BLaER1 (cell line): ENCODE results near the gene NOVA2.

Experiments
- H3K27ac ChIP-seq: shearing (Covaris generic); formaldehyde crosslinking; 2 replicates; pipeline ENCODE4 v1.8.1; 2022
- H3K27me3 ChIP-seq: shearing (Covaris generic); formaldehyde crosslinking; 2 replicates; pipeline ENCODE4 v1.8.1; 2022
- H3K36me3 ChIP-seq: shearing (Covaris generic); formaldehyde crosslinking; 2 replicates; pipeline ENCODE4 v1.8.1; 2022
- H3K4me1 ChIP-seq: shearing (Covaris generic); formaldehyde crosslinking; 2 replicates; pipeline ENCODE4 v1.8.1; 2022
- H3K4me2 ChIP-seq: shearing (Covaris generic); formaldehyde crosslinking; 2 replicates; pipeline ENCODE4 v1.8.1; 2022
- H3K4me3 ChIP-seq: shearing (Covaris generic); formaldehyde crosslinking; 2 replicates; pipeline ENCODE4 v1.8.1; 2022
- H3K9ac ChIP-seq: shearing (Covaris generic); formaldehyde crosslinking; 2 replicates; pipeline ENCODE4 v1.8.1; 2022
- H3K9me3 ChIP-seq: shearing (Covaris generic); formaldehyde crosslinking; 2 replicates; pipeline ENCODE4 v1.8.1; 2022
- H4K20me1 ChIP-seq: shearing (Covaris generic); formaldehyde crosslinking; 2 replicates; pipeline ENCODE4 v1.8.1; 2022
- Cebpa-rat ChIP-seq: shearing (Covaris generic); IDR thresholded peaks from 2 replicates; pipeline ENCODE4 v1.8.1; 2022

The NOVA2 gene

GRCh38 chr19:46017095-46017429 lies 43.4 kb upstream of the NOVA2 start:
- Histone ChIP-seq H3K9me3 (no peaks in the 10 kb centered on the region), H3K9ac (no peak overlapping the region), H3K4me1 (peaks cover 41% of the 10 kb centered on the region), H3K4me3 (no peak overlapping the region), H4K20me1 (peaks cover 55% of the 10 kb centered on the region), H3K27ac (no peak overlapping the region), H3K27me3 (peaks cover 36% of the 10 kb centered on the region), H3K36me3 (peaks cover 21% of the 10 kb centered on the region), H3K4me2 (peak overlapping the region; percentile 59)
- TF ChIP-seq Cebpa-rat, result no peak

DNA sequence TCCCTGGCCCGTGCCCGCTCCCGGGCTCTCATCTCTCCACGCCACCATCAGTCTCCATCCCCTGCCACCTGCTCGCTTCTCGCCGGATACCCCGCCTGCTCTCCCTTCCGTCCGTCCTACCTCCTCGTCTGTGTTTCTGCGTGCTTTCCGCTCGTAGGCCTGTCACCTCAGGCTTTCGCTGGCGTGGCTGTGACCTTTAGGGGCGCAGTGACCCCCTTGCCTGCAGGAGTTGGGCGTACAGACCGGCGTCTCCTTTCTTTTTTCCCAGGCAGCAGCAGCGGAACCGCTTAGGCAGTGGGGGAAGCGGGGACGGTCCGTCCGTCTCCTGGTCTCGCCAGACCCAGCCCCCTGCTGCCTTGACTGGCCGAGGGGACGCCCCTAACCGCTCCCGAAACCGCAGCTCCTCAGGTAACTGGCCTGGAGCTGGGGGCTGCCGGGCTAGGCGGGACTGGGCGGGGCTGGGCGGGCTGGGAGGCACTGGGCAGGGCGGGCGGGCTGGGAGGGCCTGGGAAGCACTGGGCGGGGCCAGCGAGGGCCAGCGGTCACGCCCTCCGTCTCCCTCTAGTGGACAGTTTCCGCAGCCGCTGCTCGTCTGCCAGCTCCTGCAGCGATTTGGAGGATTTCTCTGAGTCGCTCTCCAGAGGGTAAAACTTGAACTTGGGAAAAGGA lies 42.9 kb upstream of the NOVA2 start:
- Histone ChIP-seq H3K36me3 (peaks cover 26% of the 10 kb centered on the region), H3K9ac (peak overlapping the region; percentile 57; the same call in 1 of the 2 replicates), H3K27me3 (peaks cover 36% of the 10 kb centered on the region), H3K4me1 (peaks cover 36% of the 10 kb centered on the region), H3K9me3 (no peaks in the 10 kb centered on the region), H4K20me1 (peaks cover 53% of the 10 kb centered on the region), H3K4me3 (peak overlapping the region; percentile 69), H3K27ac (no peak overlapping the region), H3K4me2 (peak overlapping the region; percentile 93)
- TF ChIP-seq Cebpa-rat, result no peak

- Histone ChIP-seq H3K9me3 (no peaks in the 10 kb centered on the region), H3K27ac (no peak overlapping the region), H4K20me1 (peaks cover 52% of the 10 kb centered on the region), H3K9ac (peak overlapping the region; percentile 57; the same call in 1 of the 2 replicates), H3K36me3 (peaks cover 28% of the 10 kb centered on the region), H3K4me3 (peak overlapping the region; percentile 69), H3K4me1 (peaks cover 31% of the 10 kb centered on the region), H3K27me3 (peaks cover 36% of the 10 kb centered on the region), H3K4me2 (peak overlapping the region; percentile 93)
- TF ChIP-seq Cebpa-rat, result no peak
Measured at GRCh38 chr19:46015687-46016425, 42.2 kb upstream of the NOVA2 start.

DNA sequence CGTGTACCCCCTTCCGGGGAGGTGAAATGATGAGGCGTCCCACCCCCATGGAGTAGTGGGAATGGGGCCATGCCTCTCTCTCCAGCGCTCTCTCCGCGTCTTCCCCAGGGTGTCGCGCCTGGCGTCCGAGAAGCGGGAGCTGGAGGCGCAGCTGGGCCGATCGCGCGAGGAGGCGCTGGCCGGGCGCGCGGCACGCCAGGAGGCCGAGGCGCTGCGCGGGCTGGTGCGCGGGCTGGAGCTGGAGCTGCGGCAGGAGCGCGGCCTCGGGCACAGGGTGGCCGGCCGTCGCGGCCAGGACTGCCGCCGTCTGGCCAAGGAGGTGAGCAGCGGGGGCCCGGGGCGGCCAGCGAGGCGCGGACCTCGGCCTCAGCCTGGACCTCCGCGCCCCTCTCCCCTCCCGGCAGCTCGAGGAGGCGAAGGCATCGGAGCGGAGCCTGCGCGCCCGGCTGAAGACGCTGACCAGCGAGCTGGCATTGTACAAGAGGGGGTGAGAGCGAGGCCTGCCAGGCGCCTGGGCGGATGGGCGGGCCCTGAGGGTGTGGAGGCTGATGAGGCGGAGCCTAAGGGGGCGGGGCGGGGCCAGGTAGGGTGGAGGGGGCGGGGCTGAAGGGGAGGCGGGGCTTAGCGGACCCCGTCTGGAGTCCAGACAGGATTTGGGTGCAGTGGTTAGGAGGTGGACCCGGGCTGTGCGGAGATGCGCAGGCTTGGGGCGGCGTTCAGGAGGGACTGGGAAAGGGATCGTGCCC lies 41.4 kb upstream of the NOVA2 start:
- peaks cover 56% of the 10 kb centered on the region for H4K20me1 ChIP-seq
- TF ChIP-seq Cebpa-rat, result no peak
- H3K9ac ChIP-seq, result no peak overlapping the region
- H3K9me3 ChIP-seq, result no peaks in the 10 kb centered on the region
- H3K27ac ChIP-seq, result no peak overlapping the region
- peaks cover 33% of the 10 kb centered on the region for H3K36me3 ChIP-seq
- peaks cover 31% of the 10 kb centered on the region for H3K4me1 ChIP-seq
- peak overlapping the region; percentile 69; the same call in 1 of the 2 replicates for H3K4me3 ChIP-seq
- peak overlapping the region; percentile 93 for H3K4me2 ChIP-seq
- H3K27me3 ChIP-seq, result peaks cover 36% of the 10 kb centered on the region

DNA sequence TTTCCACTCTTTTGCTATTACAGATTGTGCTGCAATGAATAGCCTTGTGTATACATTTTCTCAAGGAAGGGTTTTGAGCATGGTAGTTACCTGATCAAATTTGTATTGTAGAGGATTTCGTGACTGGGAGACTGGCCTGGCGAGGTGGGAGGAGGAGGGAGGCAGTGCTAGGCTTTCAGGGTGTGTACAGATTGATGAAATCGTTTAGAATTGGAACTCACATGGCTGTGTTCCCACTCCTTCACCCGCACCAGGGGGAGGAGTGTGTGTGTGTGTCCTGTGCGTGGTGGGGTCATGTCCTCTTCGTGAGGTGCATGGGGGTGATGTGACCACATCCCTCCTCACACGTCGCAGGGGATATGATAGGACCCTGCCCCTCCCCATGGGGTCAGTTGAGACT lies 40.9 kb upstream of the NOVA2 start:
- Histone ChIP-seq H3K9me3 (no peaks in the 10 kb centered on the region), H3K4me3 (no peak overlapping the region; the same call in 1 of the 2 replicates), H3K36me3 (peaks cover 35% of the 10 kb centered on the region), H3K4me1 (peaks cover 27% of the 10 kb centered on the region), H3K27me3 (peaks cover 36% of the 10 kb centered on the region), H3K9ac (no peak overlapping the region), H3K4me2 (peak overlapping the region; percentile 22; the same call in 1 of the 2 replicates), H3K27ac (no peak overlapping the region), H4K20me1 (peaks cover 58% of the 10 kb centered on the region)
- TF ChIP-seq Cebpa-rat, result no peak

DNA sequence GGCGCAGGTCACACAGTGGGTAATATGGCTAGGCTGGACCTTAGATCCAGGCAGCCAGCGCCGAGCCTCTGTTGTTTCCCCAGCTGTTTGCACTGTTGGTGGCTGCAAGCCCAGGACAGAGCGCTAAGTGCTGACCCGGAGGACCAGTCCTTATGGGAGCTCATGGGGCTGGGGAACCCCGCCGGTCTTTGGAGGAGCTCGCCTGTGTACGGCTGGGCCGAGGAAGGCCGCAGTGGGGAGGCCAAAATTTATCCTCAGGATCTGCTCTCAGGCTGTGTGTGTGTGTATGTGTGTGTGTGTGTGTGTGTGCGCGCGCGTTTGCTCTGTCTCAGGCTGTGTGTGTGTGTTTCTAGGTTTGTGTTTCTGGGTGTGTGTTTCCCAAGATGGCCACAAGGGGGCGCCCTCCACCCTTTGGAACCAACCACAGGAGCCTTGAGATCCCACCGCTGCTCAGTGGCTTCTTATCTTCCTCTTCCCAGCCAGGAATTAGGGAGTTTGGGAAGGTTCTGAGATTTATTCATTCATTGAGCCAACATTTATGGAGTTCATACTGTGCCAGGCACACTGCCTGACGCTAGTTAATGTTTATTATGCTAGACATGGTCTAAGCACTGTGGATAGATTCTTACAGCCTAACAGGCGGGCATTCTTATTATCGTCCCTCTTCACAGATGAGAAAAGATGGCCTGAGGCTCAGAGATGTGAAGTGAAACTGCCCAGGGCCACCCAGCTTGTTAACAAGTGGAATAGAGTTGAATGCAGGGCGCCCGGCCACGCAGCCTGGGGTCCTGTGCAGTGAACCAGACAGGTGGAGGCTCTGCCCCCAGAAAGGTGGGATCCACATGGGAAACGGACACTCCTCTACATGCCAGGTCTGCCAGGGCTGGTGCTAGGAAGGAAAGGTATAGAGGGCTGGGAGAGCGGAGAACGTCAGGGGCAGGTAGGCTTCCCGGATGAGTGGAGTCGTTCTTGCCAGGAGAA lies 36.2 kb upstream of the NOVA2 start:
- no peak overlapping the region for H3K4me3 ChIP-seq

DNA sequence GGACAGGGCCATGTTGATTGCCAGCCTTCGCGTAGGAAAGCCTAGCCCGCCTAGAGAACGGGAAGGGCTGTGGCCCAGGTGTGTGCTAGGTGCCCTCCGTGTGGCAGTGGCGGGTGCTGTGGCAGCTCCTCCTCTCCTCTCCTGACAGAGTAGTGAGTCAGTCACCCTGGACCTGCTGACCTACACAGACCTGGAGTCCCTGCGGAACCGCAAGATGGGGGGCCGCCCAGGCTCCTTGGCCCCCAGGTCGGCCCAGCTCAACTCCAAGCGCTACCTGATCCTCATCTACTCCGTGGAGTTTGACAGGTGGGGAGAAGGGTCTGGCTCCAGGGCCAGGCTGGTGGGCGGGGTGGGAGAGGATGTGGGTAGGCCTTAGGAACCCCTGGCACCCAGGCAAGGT lies 32.7 kb upstream of the NOVA2 start:
- Histone ChIP-seq H4K20me1 (peaks cover 32% of the 10 kb centered on the region), H3K36me3 (peaks cover 68% of the 10 kb centered on the region)

More for the DNA sequence above, 36.2 kb upstream of the NOVA2 start:
- Histone ChIP-seq H3K9ac (no peak overlapping the region), H3K27me3 (peaks cover 18% of the 10 kb centered on the region), H4K20me1 (peaks cover 37% of the 10 kb centered on the region), H3K9me3 (no peaks in the 10 kb centered on the region), H3K36me3 (peaks cover 53% of the 10 kb centered on the region), H3K27ac (no peak overlapping the region), H3K4me2 (no peak overlapping the region), H3K4me1 (peaks cover 2% of the 10 kb centered on the region; the same call in 1 of the 2 replicates)
- TF ChIP-seq Cebpa-rat, result no peak

DNA sequence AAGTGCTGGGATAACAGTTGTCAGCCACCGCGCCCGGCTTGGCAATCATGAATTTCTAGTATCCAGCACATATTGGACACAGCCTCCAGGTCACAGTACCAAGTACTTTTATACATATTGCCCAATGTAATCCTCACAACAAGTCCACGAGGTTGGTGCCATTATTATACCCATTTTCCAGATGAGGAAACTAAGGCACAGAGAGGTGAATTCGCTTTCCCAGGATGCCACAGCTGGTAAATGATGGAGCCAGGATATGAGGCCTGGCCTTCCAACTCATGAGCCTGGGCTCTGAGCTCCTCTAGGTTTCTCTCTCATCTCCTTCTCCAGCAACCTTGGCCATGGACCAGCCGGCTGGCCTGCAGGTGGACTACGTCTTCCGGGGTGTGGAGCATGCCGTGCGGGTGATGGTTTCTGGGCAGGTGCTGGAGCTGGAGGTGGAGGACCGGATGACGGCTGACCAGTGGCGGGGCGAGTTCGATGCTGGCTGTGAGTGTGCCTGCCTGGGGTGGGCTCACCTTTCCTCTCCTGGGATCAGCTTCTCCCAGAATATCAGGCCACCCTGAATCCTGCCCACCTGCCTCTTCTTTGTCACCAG lies 29.1 kb upstream of the NOVA2 start:
- no peaks in the 10 kb centered on the region for H3K9me3 ChIP-seq
- H4K20me1 ChIP-seq, result peaks cover 53% of the 10 kb centered on the region
- no peak overlapping the region for H3K4me2 ChIP-seq
- H3K27me3 ChIP-seq, result peaks cover 28% of the 10 kb centered on the region
- peaks cover 22% of the 10 kb centered on the region for H3K4me1 ChIP-seq
- no peak overlapping the region for H3K4me3 ChIP-seq
- TF ChIP-seq Cebpa-rat, result no peak
- no peak overlapping the region for H3K27ac ChIP-seq
- no peak overlapping the region for H3K9ac ChIP-seq
- H3K36me3 ChIP-seq, result peaks cover 58% of the 10 kb centered on the region

More for the DNA sequence above, 32.7 kb upstream of the NOVA2 start:
- no peaks in the 10 kb centered on the region for H3K4me1 ChIP-seq
- no peak overlapping the region for H3K4me3 ChIP-seq
- H3K9me3 ChIP-seq, result no peaks in the 10 kb centered on the region
- no peak for TF ChIP-seq Cebpa-rat
- no peak overlapping the region for H3K4me2 ChIP-seq
- no peaks in the 10 kb centered on the region for H3K27me3 ChIP-seq
- no peak overlapping the region for H3K9ac ChIP-seq
- H3K27ac ChIP-seq, result no peak overlapping the region
